HEK293 (cell line): Measurements from ENCODE around the gene CSRNP2.

ENCODE experiments used
- BCL11A ChIP-seq: fragments of 450-650 bp; formaldehyde crosslinking; IDR thresholded peaks from 2 replicates; pipeline ENCODE4 v1.5.1; 2016; ENCODE audit warnings: low read depth, missing biosample characterization, missing genetic modification characterization
- EGR2 ChIP-seq: fragments of 450-650 bp; formaldehyde crosslinking; IDR thresholded peaks from 2 replicates; pipeline ENCODE4 v1.5.1; 2016; ENCODE audit warnings: low read depth, missing biosample characterization, missing genetic modification characterization
- GFI1B ChIP-seq: fragments of 450-650 bp; formaldehyde crosslinking; IDR thresholded peaks from 2 replicates; pipeline ENCODE4 v1.5.1; 2016; ENCODE audit warnings: missing biosample characterization, missing genetic modification characterization
- GLI4 ChIP-seq: fragments of 450-650 bp; formaldehyde crosslinking; IDR thresholded peaks from 2 replicates; pipeline ENCODE4 v1.5.1; 2016; ENCODE audit warnings: missing biosample characterization, missing genetic modification characterization
- GLIS1 ChIP-seq: fragments of 450-650 bp; formaldehyde crosslinking; IDR thresholded peaks from 2 replicates; pipeline ENCODE4 v1.5.1; 2016; ENCODE audit warnings: missing biosample characterization, missing genetic modification characterization
- GLIS2 ChIP-seq: fragments of 450-650 bp; formaldehyde crosslinking; IDR thresholded peaks from 2 replicates; pipeline ENCODE4 v1.5.1; 2016; ENCODE audit warnings: missing biosample characterization, missing genetic modification characterization
- HIC1 ChIP-seq: fragments of 450-650 bp; formaldehyde crosslinking; IDR thresholded peaks from 2 replicates; pipeline ENCODE4 v1.5.1; 2016; ENCODE audit warnings: missing biosample characterization, missing genetic modification characterization
- HOXD13 ChIP-seq: sonication (generic); formaldehyde crosslinking; IDR thresholded peaks from 2 replicates; pipeline ENCODE4 v1.8.0; 2022; ENCODE audit warnings: missing genetic modification reagents, borderline replicate concordance
- KLF1 ChIP-seq: fragments of 450-650 bp; formaldehyde crosslinking; IDR thresholded peaks from 2 replicates; pipeline ENCODE4 v1.5.1; 2016; ENCODE audit warnings: missing biosample characterization, missing genetic modification characterization
- KLF8 ChIP-seq: fragments of 450-650 bp; formaldehyde crosslinking; IDR thresholded peaks from 2 replicates; pipeline ENCODE4 v1.5.1; 2016; ENCODE audit warnings: missing biosample characterization, missing genetic modification characterization
- MZF1 ChIP-seq: fragments of 450-650 bp; formaldehyde crosslinking; IDR thresholded peaks from 2 replicates; pipeline ENCODE4 v1.5.1; 2017; ENCODE audit warnings: missing biosample characterization, missing genetic modification characterization, borderline replicate concordance
- OVOL3 ChIP-seq: fragments of 450-650 bp; formaldehyde crosslinking; IDR thresholded peaks from 2 replicates; pipeline ENCODE4 v1.5.1; 2016; ENCODE audit warnings: missing biosample characterization, missing genetic modification characterization
- PRDM4 ChIP-seq: fragments of 450-650 bp; formaldehyde crosslinking; IDR thresholded peaks from 2 replicates; pipeline ENCODE4 v1.5.1; 2017; ENCODE audit warnings: missing biosample characterization, missing genetic modification characterization
- SP2 ChIP-seq: fragments of 450-650 bp; formaldehyde crosslinking; IDR thresholded peaks from 2 replicates; pipeline ENCODE4 v1.5.1; 2016; ENCODE audit warnings: missing biosample characterization, missing genetic modification characterization
- SP7 ChIP-seq: fragments of 450-650 bp; formaldehyde crosslinking; IDR thresholded peaks from 2 replicates; pipeline ENCODE4 v1.5.1; 2016; ENCODE audit warnings: missing biosample characterization, missing genetic modification characterization
- ZBTB21 ChIP-seq: fragments of 450-650 bp; formaldehyde crosslinking; IDR thresholded peaks from 2 replicates; pipeline ENCODE4 v1.5.1; 2017; ENCODE audit warnings: missing biosample characterization, missing genetic modification characterization
- ZEB2 ChIP-seq: fragments of 450-650 bp; formaldehyde crosslinking; IDR thresholded peaks from 2 replicates; pipeline ENCODE4 v1.5.1; 2016; ENCODE audit warnings: missing biosample characterization, missing genetic modification characterization
- ZFHX2 ChIP-seq: fragments of 450-650 bp; formaldehyde crosslinking; conservative IDR thresholded peaks from 2 replicates; pipeline ENCODE4 v1.5.1; 2016; ENCODE audit warnings: missing biosample characterization, missing genetic modification characterization
- ZFP3 ChIP-seq: fragments of 450-650 bp; formaldehyde crosslinking; IDR thresholded peaks from 2 replicates; pipeline ENCODE4 v1.5.1; 2016; ENCODE audit warnings: low read depth, missing biosample characterization, missing genetic modification characterization
- ZFP37 ChIP-seq: fragments of 450-650 bp; formaldehyde crosslinking; IDR thresholded peaks from 2 replicates; pipeline ENCODE4 v1.5.1; 2016; ENCODE audit warnings: missing biosample characterization, missing genetic modification characterization
- ZNF10 ChIP-seq: fragments of 450-650 bp; formaldehyde crosslinking; IDR thresholded peaks from 2 replicates; pipeline ENCODE4 v1.5.1; 2017; ENCODE audit warnings: missing biosample characterization, missing genetic modification characterization
- ZNF121 ChIP-seq: fragments of 450-650 bp; formaldehyde crosslinking; IDR thresholded peaks from 2 replicates; pipeline ENCODE4 v1.5.1; 2016; ENCODE audit warnings: missing biosample characterization, missing genetic modification characterization
- ZNF302 ChIP-seq: fragments of 450-650 bp; formaldehyde crosslinking; IDR thresholded peaks from 2 replicates; pipeline ENCODE4 v1.5.1; 2016; ENCODE audit warnings: missing biosample characterization, missing genetic modification characterization, low read depth
- ZNF324 ChIP-seq: fragments of 450-650 bp; formaldehyde crosslinking; IDR thresholded peaks from 2 replicates; pipeline ENCODE4 v1.5.1; 2016; ENCODE audit warnings: missing biosample characterization, missing genetic modification characterization
- ZNF521 ChIP-seq: fragments of 450-650 bp; formaldehyde crosslinking; IDR thresholded peaks from 2 replicates; pipeline ENCODE4 v1.5.1; 2017; ENCODE audit warnings: missing biosample characterization, mild to moderate bottlenecking, missing genetic modification characterization
- ZNF544 ChIP-seq: fragments of 450-650 bp; formaldehyde crosslinking; IDR thresholded peaks from 2 replicates; pipeline ENCODE4 v1.5.0; 2017; ENCODE audit warnings: missing biosample characterization, missing genetic modification characterization
- ZNF549 ChIP-seq: fragments of 450-650 bp; IDR thresholded peaks from 2 replicates; pipeline ENCODE4 v1.5.1; 2018; ENCODE audit warnings: missing biosample characterization, missing genetic modification characterization, mild to moderate bottlenecking, inconsistent platforms, moderate library complexity
- ZNF555 ChIP-seq: fragments of 450-650 bp; formaldehyde crosslinking; conservative IDR thresholded peaks from 2 replicates; pipeline ENCODE4 v1.5.1; 2017; ENCODE audit warnings: missing biosample characterization, mild to moderate bottlenecking, missing genetic modification characterization, inconsistent platforms
- ZNF624 ChIP-seq: fragments of 450-650 bp; formaldehyde crosslinking; IDR thresholded peaks from 2 replicates; pipeline ENCODE4 v1.5.1; 2017; ENCODE audit warnings: missing biosample characterization, missing genetic modification characterization
- ZNF660 ChIP-seq: fragments of 450-650 bp; IDR thresholded peaks from 2 replicates; pipeline ENCODE4 v1.5.1; 2018; ENCODE audit warnings: missing biosample characterization, mild to moderate bottlenecking, missing genetic modification characterization
- ZNF664 ChIP-seq: fragments of 450-650 bp; formaldehyde crosslinking; IDR thresholded peaks from 2 replicates; pipeline ENCODE4 v1.5.1; 2016; ENCODE audit warnings: missing biosample characterization, missing genetic modification characterization
- ZNF670 ChIP-seq: fragments of 450-650 bp; formaldehyde crosslinking; IDR thresholded peaks from 2 replicates; pipeline ENCODE4 v1.5.1; 2016; ENCODE audit warnings: missing biosample characterization, missing genetic modification characterization, low read depth
- ZNF677 ChIP-seq: fragments of 450-650 bp; IDR thresholded peaks from 2 replicates; pipeline ENCODE4 v1.5.0; 2018; ENCODE audit warnings: missing biosample characterization, mild to moderate bottlenecking, missing genetic modification characterization, moderate library complexity
- ZNF776 ChIP-seq: fragments of 450-650 bp; formaldehyde crosslinking; IDR thresholded peaks from 2 replicates; pipeline ENCODE4 v1.5.0; 2017; ENCODE audit warnings: missing biosample characterization, missing genetic modification characterization, borderline replicate concordance
- TF ChIP-seq, protein P1 (sequence below): fragments of 450-650 bp; formaldehyde crosslinking; IDR thresholded peaks from 2 replicates; pipeline ENCODE4 v1.5.1; 2017; ENCODE audit warnings: missing biosample characterization, missing genetic modification characterization
- TF ChIP-seq, protein P2 (sequence below): fragments of 450-650 bp; formaldehyde crosslinking; IDR thresholded peaks from 2 replicates; pipeline ENCODE4 v1.5.1; 2016; ENCODE audit warnings: missing biosample characterization, missing genetic modification characterization, borderline replicate concordance

CSRNP2 gene

GRCh38 chr12:51082561-51083125 lies 753 bp downstream of the CSRNP2 start (continued):
- TF ChIP-seq ZNF555 = no peak
- TF ChIP-seq HIC1 (tag by site-specific recombination) = no peak
- TF ChIP-seq ZNF670 (tag by site-specific recombination) = no peak
- no peak for TF ChIP-seq OVOL3 (tag by site-specific recombination)
- TF ChIP-seq GLI4 (tag by site-specific recombination) = no peak
- TF ChIP-seq HOXD13 (CRISPR knock-in tag) = no peak
- no peak for TF ChIP-seq ZFP3 (tag by site-specific recombination)
- TF ChIP-seq ZNF776 (tag by site-specific recombination) = no peak
- TF ChIP-seq KLF8 (tag by site-specific recombination) = 0 out of 2 replicates have a peak, but pooled peaks have one; percentile 61
- no peak for TF ChIP-seq GLIS1 (tag by site-specific recombination)
- TF ChIP-seq, protein P1, sequence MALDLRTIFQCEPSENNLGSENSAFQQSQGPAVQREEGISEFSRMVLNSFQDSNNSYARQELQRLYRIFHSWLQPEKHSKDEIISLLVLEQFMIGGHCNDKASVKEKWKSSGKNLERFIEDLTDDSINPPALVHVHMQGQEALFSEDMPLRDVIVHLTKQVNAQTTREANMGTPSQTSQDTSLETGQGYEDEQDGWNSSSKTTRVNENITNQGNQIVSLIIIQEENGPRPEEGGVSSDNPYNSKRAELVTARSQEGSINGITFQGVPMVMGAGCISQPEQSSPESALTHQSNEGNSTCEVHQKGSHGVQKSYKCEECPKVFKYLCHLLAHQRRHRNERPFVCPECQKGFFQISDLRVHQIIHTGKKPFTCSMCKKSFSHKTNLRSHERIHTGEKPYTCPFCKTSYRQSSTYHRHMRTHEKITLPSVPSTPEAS (tag by site-specific recombination) = no peak
- TF ChIP-seq, protein P2, sequence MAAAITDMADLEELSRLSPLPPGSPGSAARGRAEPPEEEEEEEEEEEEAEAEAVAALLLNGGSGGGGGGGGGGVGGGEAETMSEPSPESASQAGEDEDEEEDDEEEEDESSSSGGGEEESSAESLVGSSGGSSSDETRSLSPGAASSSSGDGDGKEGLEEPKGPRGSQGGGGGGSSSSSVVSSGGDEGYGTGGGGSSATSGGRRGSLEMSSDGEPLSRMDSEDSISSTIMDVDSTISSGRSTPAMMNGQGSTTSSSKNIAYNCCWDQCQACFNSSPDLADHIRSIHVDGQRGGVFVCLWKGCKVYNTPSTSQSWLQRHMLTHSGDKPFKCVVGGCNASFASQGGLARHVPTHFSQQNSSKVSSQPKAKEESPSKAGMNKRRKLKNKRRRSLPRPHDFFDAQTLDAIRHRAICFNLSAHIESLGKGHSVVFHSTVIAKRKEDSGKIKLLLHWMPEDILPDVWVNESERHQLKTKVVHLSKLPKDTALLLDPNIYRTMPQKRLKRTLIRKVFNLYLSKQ (tag by site-specific recombination) = no peak
- peak; percentile 97; the same call in 1 of the 2 replicates for TF ChIP-seq EGR2
- TF ChIP-seq ZNF664 = 0 out of 2 replicates have a peak, but pooled peaks have one; percentile 8
- TF ChIP-seq ZEB2 (tag by site-specific recombination) = no peak
- no peak for TF ChIP-seq ZNF549 (tag by site-specific recombination)
- TF ChIP-seq ZNF544 = no peak
- peak; percentile 47; the same call in 1 of the 2 replicates for TF ChIP-seq SP7
- no peak for TF ChIP-seq ZNF10
- no peak for TF ChIP-seq ZFP37
- TF ChIP-seq ZFHX2 (tag by site-specific recombination) = peak; percentile 99
- no peak for TF ChIP-seq GLIS2 (tag by site-specific recombination)
- TF ChIP-seq ZNF324 (tag by site-specific recombination) = peak; percentile 71; the same call in 1 of the 2 replicates
- no peak for TF ChIP-seq ZNF660
- TF ChIP-seq KLF1 = no peak; the same call in 1 of the 2 replicates
- 0 out of 2 replicates have a peak, but pooled peaks have one; percentile 11 for TF ChIP-seq MZF1 (tag by site-specific recombination)
- TF ChIP-seq ZNF521 = no peak
- no peak for TF ChIP-seq GFI1B
- no peak for TF ChIP-seq ZNF302
- TF ChIP-seq ZNF121 = no peak
- no peak for TF ChIP-seq ZNF677 (tag by site-specific recombination)
- TF ChIP-seq PRDM4 (tag by site-specific recombination) = no peak
- TF ChIP-seq SP2 (tag by site-specific recombination) = peak; percentile 18; the same call in 1 of the 2 replicates
- no peak for TF ChIP-seq ZNF624
- TF ChIP-seq BCL11A (tag by site-specific recombination) = no peak
- TF ChIP-seq ZBTB21 (tag by site-specific recombination) = no peak
